Astrocyte (in vitro differentiated cells and primary cell): ENCODE results near the gene PCMTD2.

Experiments
- EZH2 ChIP-seq: IDR thresholded peaks from 2 replicates; pipeline ENCODE4 v1.6.1; 2012; ENCODE audit warnings: mild to moderate bottlenecking, low read length, inconsistent platforms; ENCODE audit not compliant: insufficient read depth
- TF ChIP-seq, protein P1 (sequence below): IDR thresholded peaks from 2 replicates; pipeline ENCODE4 v1.5.1; 2011; ENCODE audit warnings: low read depth, mild to moderate bottlenecking, inconsistent platforms, low read length, moderate library complexity; ENCODE audit not compliant: insufficient read depth

- TF ChIP-seq, protein P1, sequence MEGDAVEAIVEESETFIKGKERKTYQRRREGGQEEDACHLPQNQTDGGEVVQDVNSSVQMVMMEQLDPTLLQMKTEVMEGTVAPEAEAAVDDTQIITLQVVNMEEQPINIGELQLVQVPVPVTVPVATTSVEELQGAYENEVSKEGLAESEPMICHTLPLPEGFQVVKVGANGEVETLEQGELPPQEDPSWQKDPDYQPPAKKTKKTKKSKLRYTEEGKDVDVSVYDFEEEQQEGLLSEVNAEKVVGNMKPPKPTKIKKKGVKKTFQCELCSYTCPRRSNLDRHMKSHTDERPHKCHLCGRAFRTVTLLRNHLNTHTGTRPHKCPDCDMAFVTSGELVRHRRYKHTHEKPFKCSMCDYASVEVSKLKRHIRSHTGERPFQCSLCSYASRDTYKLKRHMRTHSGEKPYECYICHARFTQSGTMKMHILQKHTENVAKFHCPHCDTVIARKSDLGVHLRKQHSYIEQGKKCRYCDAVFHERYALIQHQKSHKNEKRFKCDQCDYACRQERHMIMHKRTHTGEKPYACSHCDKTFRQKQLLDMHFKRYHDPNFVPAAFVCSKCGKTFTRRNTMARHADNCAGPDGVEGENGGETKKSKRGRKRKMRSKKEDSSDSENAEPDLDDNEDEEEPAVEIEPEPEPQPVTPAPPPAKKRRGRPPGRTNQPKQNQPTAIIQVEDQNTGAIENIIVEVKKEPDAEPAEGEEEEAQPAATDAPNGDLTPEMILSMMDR = no peak
- TF ChIP-seq EZH2 = no peak
Measured at GRCh38 chr20:64253443-64253842, 2.1 kb upstream of the PCMTD2 start.
